Lung (tissue), 12 donors: ENCODE measurements around the gene FHIP2A. TPM values are rescaled to one million over a fixed set of nuclear protein-coding genes. Genes with fewer than 3 reads are reported as not detected.

Experiments
- ATAC-seq: fragments of 200-7000 bp; cut with Tn5 transposase; one replicate; pipeline ENCODE4 v1.9.1; 2020; ENCODE audit warnings: moderate number of reproducible peaks; ENCODE audit not compliant: insufficient read depth, low FRiP score
- DNase-seq, 3 donors: peaks; one replicate each; pipeline ENCODE4 v3.0.0-alpha.2; 2013 to 2017
- H3K27ac ChIP-seq, 2 donors: one replicate each; pipeline ENCODE4 v1.5.1; 2013; ENCODE audit warnings: mild to moderate bottlenecking in 2 of 2, moderate library complexity in 2 of 2, control low read depth in 1 of 2, inconsistent platforms in 1 of 2, low read depth in 1 of 2, low read length in 1 of 2
- H3K27me3 ChIP-seq, 3 donors: one replicate each; pipeline ENCODE4 v1.5.1; 2013; ENCODE audit warnings: low read length in 2 of 3; ENCODE audit not compliant: control insufficient read depth in 3 of 3, insufficient read depth in 3 of 3
- H3K36me3 ChIP-seq, 4 donors: one replicate each; pipeline ENCODE4 v1.5.1; 2013; ENCODE audit warnings: low read length in 4 of 4, mild to moderate bottlenecking in 1 of 4, moderate library complexity in 1 of 4; ENCODE audit not compliant: control insufficient read depth in 4 of 4, insufficient read depth in 4 of 4
- H3K4me1 ChIP-seq, 5 donors: one replicate each; pipeline ENCODE4 v1.5.1; 2013; ENCODE audit warnings: low read length in 5 of 5, mild to moderate bottlenecking in 2 of 5, moderate library complexity in 1 of 5; ENCODE audit not compliant: control insufficient read depth in 5 of 5, insufficient read depth in 5 of 5
- H3K4me3 ChIP-seq: one replicate; pipeline ENCODE4 v1.5.1; 2013; ENCODE audit warnings: mild to moderate bottlenecking, control low read depth, moderate library complexity
- H3K9ac ChIP-seq, 2 donors: one replicate each; pipeline ENCODE4 v1.5.1; 2013; ENCODE audit warnings: low read length in 2 of 2, control low read depth in 1 of 2; ENCODE audit not compliant: insufficient read depth in 1 of 2
- H3K9me3 ChIP-seq, 4 donors: one replicate each; pipeline ENCODE4 v1.5.1; 2013; ENCODE audit warnings: low read length in 3 of 4, mild to moderate bottlenecking in 1 of 4, moderate library complexity in 1 of 4; ENCODE audit not compliant: control insufficient read depth in 4 of 4, insufficient read depth in 3 of 4
- WGBS, 2 donors: extraction: QIAGEN DNeasy Blood & Tissue Kit; methylation state at CpG; one replicate each; pipeline ENCODE4 v1.1.7; 2013; 5-methylcytosine and 5-hydroxymethylcytosine counted together
- polyA plus RNA-seq, 2 donors: library from polyadenylated mRNA; stranded (reverse); fragments of 200-250 nt; gene quantifications; one replicate each; pipeline ENCODE4 v1.2.1, GENCODE V29; 2013
- total RNA-seq, 2 donors: library from RNA; depleted of rRNA in 1 of 2; stranded (reverse); fragments of >200 nt in 1 of 2; gene quantifications; one replicate each; pipeline ENCODE4 v1.2.1, GENCODE V29; 2014 to 2021
- TF ChIP-seq, protein P1 (sequence below): IDR thresholded peaks from 2 replicates; pipeline ENCODE4 v1.5.1; 2012; ENCODE audit warnings: mild to moderate bottlenecking; ENCODE audit errors: control extremely low read depth, extremely low read depth
- donor health status: control.
- donor health status: control.
- donor health status: Bipolar disorder and iron deficiency.
- donor health status: healthy.
- donor health status: DM: yes; HTN: yes; CAD: no.

The FHIP2A gene
- total and polyA plus RNA-seq, 4 donors: 7.9 to 44.7 (median 17.8) TPM

GRCh38 chr10:114862456-114862855 is 40.9 kb downstream of the FHIP2A start:
- Histone ChIP-seq H3K9ac (no peak overlapping the region), H3K27ac (no peak overlapping the region), H3K4me3 (no peak overlapping the region), H3K36me3 (peaks cover 6 to 30% (median 17%) of the 10 kb centered on the region in 4 donors), H3K4me1 (no peaks in the 10 kb centered on the region), H3K9me3 (no peaks in the 10 kb centered on the region), H3K27me3 (no peaks in the 10 kb centered on the region)
- ATAC-seq (no peak), DNase-seq (no peak)
- 89 to 95% methylated on average over 4 of the region's 4 CpGs for WGBS, 2 donors
- TF ChIP-seq, protein P1, sequence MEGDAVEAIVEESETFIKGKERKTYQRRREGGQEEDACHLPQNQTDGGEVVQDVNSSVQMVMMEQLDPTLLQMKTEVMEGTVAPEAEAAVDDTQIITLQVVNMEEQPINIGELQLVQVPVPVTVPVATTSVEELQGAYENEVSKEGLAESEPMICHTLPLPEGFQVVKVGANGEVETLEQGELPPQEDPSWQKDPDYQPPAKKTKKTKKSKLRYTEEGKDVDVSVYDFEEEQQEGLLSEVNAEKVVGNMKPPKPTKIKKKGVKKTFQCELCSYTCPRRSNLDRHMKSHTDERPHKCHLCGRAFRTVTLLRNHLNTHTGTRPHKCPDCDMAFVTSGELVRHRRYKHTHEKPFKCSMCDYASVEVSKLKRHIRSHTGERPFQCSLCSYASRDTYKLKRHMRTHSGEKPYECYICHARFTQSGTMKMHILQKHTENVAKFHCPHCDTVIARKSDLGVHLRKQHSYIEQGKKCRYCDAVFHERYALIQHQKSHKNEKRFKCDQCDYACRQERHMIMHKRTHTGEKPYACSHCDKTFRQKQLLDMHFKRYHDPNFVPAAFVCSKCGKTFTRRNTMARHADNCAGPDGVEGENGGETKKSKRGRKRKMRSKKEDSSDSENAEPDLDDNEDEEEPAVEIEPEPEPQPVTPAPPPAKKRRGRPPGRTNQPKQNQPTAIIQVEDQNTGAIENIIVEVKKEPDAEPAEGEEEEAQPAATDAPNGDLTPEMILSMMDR: no peak

DNA sequence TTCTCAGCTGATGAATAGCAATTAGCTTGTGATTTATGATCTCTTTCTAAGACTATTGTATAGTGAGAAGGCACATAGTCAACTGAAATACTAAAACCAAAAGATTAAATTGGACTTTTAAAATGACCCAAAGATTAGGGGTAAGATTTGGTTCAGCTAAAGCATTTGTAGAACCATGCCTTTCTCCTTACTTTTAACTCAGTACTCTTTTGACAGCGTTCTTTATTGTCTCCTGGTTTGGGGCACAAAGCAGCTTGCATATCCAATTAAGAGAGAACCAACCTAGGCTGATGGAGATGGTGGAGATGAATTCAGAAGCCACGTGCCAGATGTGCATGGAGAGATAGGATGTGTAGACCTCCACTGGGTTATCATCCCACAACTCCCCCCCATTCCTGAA is 45.8 kb downstream of the FHIP2A start:
- H3K9ac ChIP-seq: no peak overlapping the region
- 95% methylated on average over 2 of the region's 2 CpGs for WGBS, 2 donors
- H3K4me3 ChIP-seq: no peak overlapping the region
- no peaks in the 10 kb centered on the region for H3K27me3 ChIP-seq
- no peak for DNase-seq
- H3K4me1 ChIP-seq: peaks cover 0 to 2% (median 0%) of the 10 kb centered on the region in 5 donors
- H3K9me3 ChIP-seq: no peaks in the 10 kb centered on the region
- TF ChIP-seq, protein P1: no peak
- no peak for ATAC-seq
- H3K27ac ChIP-seq: no peak overlapping the region
- peaks cover 0 to 12% (median 8%) of the 10 kb centered on the region in 4 donors for H3K36me3 ChIP-seq

- H3K4me3 ChIP-seq: no peak overlapping the region
- H3K27me3 ChIP-seq: no peaks in the 10 kb centered on the region
- DNase-seq (no peak), ATAC-seq (no peak)
- no peaks in the 10 kb centered on the region for H3K9me3 ChIP-seq
- 76 to 97% methylated on average over 1 of the region's 1 CpG for WGBS, 2 donors
- TF ChIP-seq, protein P1: no peak
- no peak overlapping the region for H3K9ac ChIP-seq
- peaks cover 0 to 2% (median 0%) of the 10 kb centered on the region in 5 donors for H3K4me1 ChIP-seq
- H3K36me3 ChIP-seq: peaks cover 0 to 8% (median 4%) of the 10 kb centered on the region in 4 donors
- no peak overlapping the region for H3K27ac ChIP-seq
Observed at GRCh38 chr10:114868870-114869519, 47.4 kb downstream of the FHIP2A start.

- peaks cover 0 to 4% (median 1%) of the 10 kb centered on the region in 4 donors for H3K36me3 ChIP-seq
- no peaks in the 10 kb centered on the region for H3K9me3 ChIP-seq
- no peak overlapping the region for H3K9ac ChIP-seq
- no peak overlapping the region for H3K27ac ChIP-seq
- 18 to 29% methylated on average over 1 of the region's 1 CpG for WGBS, 2 donors
- H3K27me3 ChIP-seq: no peaks in the 10 kb centered on the region
- peaks cover 0 to 2% (median 0%) of the 10 kb centered on the region in 5 donors for H3K4me1 ChIP-seq
- no peak for ATAC-seq
- no peak overlapping the region for H3K4me3 ChIP-seq
- TF ChIP-seq, protein P1: no peak
- no peak for DNase-seq
Observed at GRCh38 chr10:114869520-114869892, 47.9 kb downstream of the FHIP2A start.
